ENCODE data around the gene SLC8A1.

The SLC8A1 gene

GRCh38 chr2:40457837-40458236 is 5.9 kb upstream of the SLC8A1 start:
- no peak for DNase-seq

- DNase-seq = no peak
These were observed 5.5 kb upstream of the SLC8A1 start for GRCh38 chr2:40457366-40457765.

DNA sequence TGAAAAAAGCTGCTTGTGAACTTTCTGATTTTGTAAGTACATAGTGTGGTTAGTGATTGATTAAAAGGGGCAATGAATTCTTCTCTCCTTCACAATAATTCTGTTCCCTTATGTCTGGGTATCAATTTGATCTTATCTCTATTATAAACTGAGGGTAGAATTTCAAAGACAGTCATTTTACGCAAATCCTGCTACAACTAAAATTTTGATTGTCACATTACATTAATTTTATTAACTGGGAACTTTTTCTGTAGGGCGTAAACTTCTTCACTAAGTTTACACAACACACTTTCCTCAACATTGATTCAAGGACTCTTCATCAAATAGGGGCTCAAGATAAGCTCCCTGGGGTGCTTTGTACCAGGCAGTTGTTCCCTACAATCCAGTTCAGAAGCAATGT is 5.0 kb upstream of the SLC8A1 start:
- no peak for DNase-seq

GRCh38 chr2:40455661-40456060 is 3.8 kb upstream of the SLC8A1 start:
- peak; percentile 10 for DNase-seq

- no peak for DNase-seq
These were observed 2.4 kb upstream of the SLC8A1 start for GRCh38 chr2:40454321-40454720.

DNA sequence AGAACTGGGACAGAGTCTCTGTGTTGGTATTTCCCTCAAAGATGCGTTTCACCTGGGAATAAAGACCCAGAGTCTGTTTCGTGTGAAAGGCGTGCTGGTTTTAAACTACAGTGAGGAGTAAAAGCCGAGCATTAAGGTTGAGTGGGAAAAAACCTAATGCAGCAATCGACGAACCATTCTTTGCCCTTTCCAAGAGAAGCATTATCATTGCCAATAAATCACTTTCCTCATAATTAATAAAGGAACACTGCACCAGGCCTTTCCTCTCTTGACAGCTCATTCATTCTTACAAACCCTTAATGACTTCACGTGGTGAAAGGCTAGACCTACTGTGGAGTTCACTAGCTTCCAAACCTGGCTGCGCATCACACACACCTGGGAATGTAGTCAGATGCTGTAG is 896 bp upstream of the SLC8A1 start:
- no peak for DNase-seq

DNA sequence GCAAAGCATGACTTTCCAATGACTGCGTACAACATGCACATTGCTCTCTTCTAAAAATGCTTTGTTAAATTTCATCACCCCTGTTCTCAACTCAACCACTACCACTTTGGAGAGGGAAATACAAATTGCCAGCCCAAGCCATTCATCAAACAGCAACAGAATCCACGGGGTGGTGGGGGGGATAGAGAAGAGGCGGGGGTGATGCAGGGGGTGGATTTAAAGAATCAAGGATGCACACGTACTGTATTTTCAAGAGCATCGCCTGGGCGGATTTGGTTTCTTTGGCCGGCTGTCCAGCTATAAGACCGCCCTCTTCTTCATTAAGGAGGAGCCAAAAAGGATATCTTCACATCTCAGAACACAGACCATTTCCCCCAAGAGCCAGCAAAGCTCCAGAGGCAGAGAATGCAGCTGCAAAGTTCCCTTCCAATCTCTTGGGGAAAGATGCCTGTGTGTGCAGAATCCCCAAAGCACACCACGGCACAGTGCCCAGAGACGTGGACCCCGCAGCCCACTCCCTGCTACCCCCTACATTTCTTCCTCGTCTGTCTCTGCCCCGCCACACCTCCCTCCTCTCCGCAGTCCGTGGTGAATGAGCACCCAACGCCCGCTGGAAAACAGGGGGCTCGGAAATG is 977 bp downstream of the SLC8A1 start:
- DNase-seq = no peak

- no peak for DNase-seq
These were observed 1.7 kb downstream of the SLC8A1 start for GRCh38 chr2:40450066-40450795.

GRCh38 chr2:40448476-40449079 is 3.3 kb downstream of the SLC8A1 start:
- no peak for DNase-seq

DNA sequence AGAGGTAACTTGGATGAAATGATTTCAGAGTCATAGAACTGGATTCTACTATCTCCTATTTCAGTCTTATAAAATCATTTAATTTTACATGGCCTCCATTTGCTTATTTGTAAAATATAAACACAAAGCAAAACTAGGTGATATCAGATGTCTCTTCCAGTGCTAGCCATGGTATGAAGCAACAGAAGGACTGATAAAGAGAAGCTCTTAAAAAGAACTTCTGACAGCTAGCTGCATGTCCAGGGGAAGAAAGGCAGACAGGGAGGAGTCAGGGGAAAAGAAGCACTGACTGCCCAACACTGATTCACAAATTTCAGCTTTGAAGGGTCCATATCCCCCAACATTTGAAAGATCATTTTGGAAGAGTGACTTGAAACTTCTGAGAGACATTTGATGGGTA is 6.4 kb downstream of the SLC8A1 start:
- DNase-seq = no peak

- DNase-seq = no peak
These were observed 11.1 kb downstream of the SLC8A1 start for GRCh38 chr2:40440835-40441234.

DNA sequence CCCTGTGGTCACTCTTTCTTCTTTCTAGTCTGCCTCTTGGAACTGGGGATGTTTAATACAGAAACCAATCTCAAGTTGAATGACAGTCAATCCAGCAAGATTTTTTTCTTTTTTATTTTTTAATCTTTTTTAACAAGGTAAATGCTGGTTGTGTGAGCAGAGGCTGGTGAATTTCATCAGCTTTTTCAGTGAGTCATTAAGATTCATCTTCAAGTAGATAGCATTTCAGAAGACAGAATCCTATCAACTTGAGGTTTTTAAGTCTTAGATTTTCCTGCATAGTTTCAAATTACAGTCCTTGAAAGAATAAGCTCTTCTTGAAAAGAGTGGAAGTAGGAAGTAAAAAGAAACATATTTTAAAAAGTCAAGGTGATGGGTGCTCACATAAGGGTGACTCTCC is 12.4 kb downstream of the SLC8A1 start:
- no peak for DNase-seq

- no peak for DNase-seq
These were observed 15.8 kb downstream of the SLC8A1 start for GRCh38 chr2:40436093-40436475.

- no peak for DNase-seq
These were observed 16.3 kb downstream of the SLC8A1 start for GRCh38 chr2:40435426-40436092.

DNA sequence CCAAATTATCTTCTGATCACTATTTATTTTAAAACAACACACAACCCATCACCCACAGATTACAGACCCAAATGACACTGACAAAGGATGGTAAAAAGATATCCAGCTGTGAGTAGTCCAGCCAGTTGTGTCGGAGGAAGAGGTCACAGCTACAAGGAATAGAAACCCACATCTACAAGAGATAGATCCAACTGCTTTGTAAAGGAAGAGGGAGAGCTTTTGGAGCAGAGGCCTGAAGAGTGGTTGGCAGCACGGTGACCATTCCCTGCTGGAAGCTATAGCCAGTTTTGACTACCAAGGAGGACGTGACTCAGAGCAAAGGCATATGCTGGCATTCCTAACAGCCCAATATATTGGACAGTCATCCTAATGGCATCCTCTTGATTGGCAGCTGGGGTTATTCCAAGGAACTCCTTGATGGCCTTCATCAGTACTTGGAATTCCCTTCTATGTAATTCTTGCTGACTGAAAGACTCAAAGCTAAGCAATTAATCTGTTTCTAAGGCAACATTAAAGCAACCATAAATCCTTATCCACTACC is 17.1 kb downstream of the SLC8A1 start:
- no peak for DNase-seq

DNA sequence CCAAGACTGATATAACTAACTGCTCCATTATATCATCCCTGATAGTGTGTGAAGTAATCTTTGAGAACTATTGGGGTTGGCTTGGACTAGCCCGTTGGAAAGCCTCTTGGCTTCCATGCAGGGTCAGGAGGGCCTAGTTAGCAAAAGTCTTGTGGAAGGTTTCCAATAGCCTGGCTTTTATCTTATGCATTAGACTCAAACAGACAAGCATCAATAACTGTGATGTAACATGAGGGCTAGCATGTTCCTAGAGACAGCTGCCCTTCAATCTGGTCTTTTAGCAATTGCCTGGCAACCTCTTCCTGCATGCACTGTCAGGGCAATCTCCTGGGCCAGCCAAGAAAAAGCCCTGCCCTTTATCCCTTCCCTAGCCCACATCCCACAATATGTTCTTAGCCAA is 18.2 kb downstream of the SLC8A1 start:
- DNase-seq = no peak

- DNase-seq = no peak
These were observed 18.9 kb downstream of the SLC8A1 start for GRCh38 chr2:40432921-40433483.

DNA sequence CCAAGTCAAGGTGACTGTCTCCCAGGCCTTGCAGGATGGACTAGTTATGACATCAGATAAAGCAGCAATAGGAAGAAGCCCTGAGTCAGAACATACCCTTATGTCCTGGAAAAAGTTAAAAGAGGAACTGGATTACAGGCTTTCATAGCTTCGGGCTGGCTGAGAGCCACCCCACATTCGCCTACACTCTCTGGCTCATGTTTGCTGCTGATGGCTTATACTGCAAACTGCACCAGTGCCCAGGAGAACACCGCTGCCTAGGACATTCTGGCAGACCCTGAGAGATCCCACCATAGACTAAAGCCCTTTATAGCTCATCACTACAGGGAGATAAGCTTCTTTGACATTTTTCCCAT is 20.3 kb downstream of the SLC8A1 start:
- no peak for DNase-seq

GRCh38 chr2:40430776-40431599 is 20.9 kb downstream of the SLC8A1 start:
- no peak for DNase-seq

DNA sequence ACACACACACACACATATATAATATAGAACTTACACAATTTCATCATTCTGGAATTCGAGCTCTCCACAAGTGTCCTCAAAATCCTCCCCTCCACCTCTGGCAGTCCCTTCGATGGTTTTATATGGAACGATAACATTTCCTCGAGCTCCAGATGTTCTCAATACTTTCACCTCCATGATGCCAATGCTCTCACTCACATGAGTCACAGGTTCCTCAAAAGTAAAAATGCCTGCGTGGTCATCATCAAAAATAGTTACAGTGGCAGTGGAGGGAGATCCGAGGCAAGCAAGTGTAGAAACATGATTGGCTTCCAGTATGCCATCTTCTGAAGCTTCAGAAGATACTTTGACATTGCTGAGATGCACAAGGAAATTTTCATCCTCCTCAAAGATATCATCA is 23.5 kb downstream of the SLC8A1 start:
- DNase-seq = no peak

- no peak for DNase-seq
These were observed 30.1 kb downstream of the SLC8A1 start for GRCh38 chr2:40421631-40422297.

- no peak for DNase-seq
These were observed 31.4 kb downstream of the SLC8A1 start for GRCh38 chr2:40420478-40420877.

Measured in CD4-positive, alpha-beta T cell treated with Interleukin-4 for 4 hours (primary cell).